Stimulated activated CD8-positive, alpha-beta memory T cell treated with anti-CD3 and anti-CD28 coated beads, Interleukin-15, amount 100 ng/mL, for 4 hours (primary cell): Measurements from ENCODE around the gene FAM83D.

Source experiments
- DNase-seq, 2 donors: peaks; one replicate each; pipeline ENCODE4 v3.0.0-alpha.2; 2020; ENCODE audit warnings: low read depth in 2 of 2

The FAM83D gene

GRCh38 chr20:38926142-38926933, at the start of gene FAM83D:
Gene FAM83D, plus strand, starts transcription at chr20:38926417. Its CDS starts 26 bp downstream, at chr20:38926443.
- peak; percentile 80 to 87 for DNase-seq

- no peak for DNase-seq
Measured at GRCh38 chr20:38877483-38877882, 48.7 kb upstream of the FAM83D start.

- DNase-seq = no peak
Measured at GRCh38 chr20:38878866-38879265, 47.4 kb upstream of the FAM83D start.

- no peak for DNase-seq
Measured at GRCh38 chr20:38880952-38881735, 45.1 kb upstream of the FAM83D start.

- DNase-seq = no peak
Measured at GRCh38 chr20:38881806-38882440, 44.3 kb upstream of the FAM83D start.

GRCh38 chr20:38882600-38882999, 43.6 kb upstream of the FAM83D start:
- no peak for DNase-seq

- DNase-seq = no peak
Measured at GRCh38 chr20:38883081-38883980, 42.9 kb upstream of the FAM83D start.

GRCh38 chr20:38883981-38884733, 42.1 kb upstream of the FAM83D start:
- no peak for DNase-seq

GRCh38 chr20:38885357-38885756, 40.9 kb upstream of the FAM83D start:
- no peak for DNase-seq

GRCh38 chr20:38888059-38888831, 38.0 kb upstream of the FAM83D start:
- no peak for DNase-seq

- DNase-seq = no peak
Measured at GRCh38 chr20:38889050-38889449, 37.2 kb upstream of the FAM83D start.

- DNase-seq = no peak
Measured at GRCh38 chr20:38889792-38890496, 36.3 kb upstream of the FAM83D start.

GRCh38 chr20:38890497-38890818, 35.8 kb upstream of the FAM83D start:
- no peak for DNase-seq

- DNase-seq = no peak
Measured at GRCh38 chr20:38892091-38892981, 33.9 kb upstream of the FAM83D start.

- DNase-seq = no peak
Measured at GRCh38 chr20:38893056-38893564, 33.1 kb upstream of the FAM83D start.

- peak; percentile 61 to 66 for DNase-seq
Measured at GRCh38 chr20:38893565-38894090, 32.6 kb upstream of the FAM83D start.

GRCh38 chr20:38894091-38894847, 31.9 kb upstream of the FAM83D start:
- DNase-seq = no peak
